ENCODE data around the gene BMP7. TPM values are rescaled to one million over a fixed set of nuclear protein-coding genes. Genes with fewer than 3 reads are reported as not detected.

Gene BMP7
- total and polyA plus RNA-seq, 9 of the 15 experiments (the other 6 are each of a cell fraction or from before 2014, with no cell fraction given) = 0.18 TPM; not detected in 8

- TF ChIP-seq SIN3A (IDR thresholded peaks at IDR 0.05; ENCODE audit: borderline replicate concordance in 2 of 2, control insufficient read depth in 1 of 2, low read depth in 2 of 2, low read length in 2 of 2) = no peak
- TF ChIP-seq MIER1 (IDR thresholded peaks at IDR 0.05; ENCODE audit: low read depth) = no peak
- peak; percentile 72; the same call in 1 of the 2 replicates for TF ChIP-seq ATF7 (IDR thresholded peaks at IDR 0.05)
- TF ChIP-seq ATF1 (CRISPR knock-in tag; IDR thresholded peaks at IDR 0.05) = no peak
- TF ChIP-seq ATF1 (tag; IDR thresholded peaks at IDR 0.05) = no peak
- TF ChIP-seq ZNF239 (CRISPR knock-in tag; IDR thresholded peaks at IDR 0.05) = peak; percentile 53; the same call in 1 of the 2 replicates
- peak; percentile 77 for TF ChIP-seq ATF4 (CRISPR knock-in tag; IDR thresholded peaks at IDR 0.05)
- no peak for TF ChIP-seq PRMT5 (CRISPR knock-in tag; IDR thresholded peaks at IDR 0.05)
- peak; percentile 100 for TF ChIP-seq ESRRA (IDR thresholded peaks at IDR 0.05; ENCODE audit: borderline replicate concordance, low read depth)
- peak; percentile 34; the same call in 1 of the 2 replicates for TF ChIP-seq JUND (IDR thresholded peaks at IDR 0.05; ENCODE audit: borderline replicate concordance, low read depth, low read length)
- TF ChIP-seq JUND (tag; IDR thresholded peaks at IDR 0.05; ENCODE audit: borderline replicate concordance, low read depth, low read length) = no peak
- no peak for TF ChIP-seq ZZZ3 (IDR thresholded peaks at IDR 0.05)
- peak; percentile 25; the same call in 1 of the 2 replicates for TF ChIP-seq NR2C1 (IDR thresholded peaks at IDR 0.05)
- peak; percentile 49; the same call in 1 of the 2 replicates for TF ChIP-seq NR2C1 (tag; IDR thresholded peaks at IDR 0.05)
- no peak for TF ChIP-seq ILK (tag; IDR thresholded peaks at IDR 0.05; ENCODE audit: borderline replicate concordance, low read depth)
- peak; percentile 62; the same call in 1 of the 2 replicates for TF ChIP-seq EP300 (IDR thresholded peaks at IDR 0.05; ENCODE audit: low read length)
- no peak for TF ChIP-seq TBL1XR1 (IDR thresholded peaks at IDR 0.05; ENCODE audit: low read length in 2 of 2)
- TF ChIP-seq RBM25 (IDR thresholded peaks at IDR 0.05; ENCODE audit: low read depth, low read length, severe bottlenecking) = peak; percentile 39
- TF ChIP-seq HES1 (IDR thresholded peaks at IDR 0.05; ENCODE audit: low read depth) = 0 out of 2 replicates have a peak, but pooled peaks have one; percentile 22
- TF ChIP-seq ZBTB11 (CRISPR knock-in tag; IDR thresholded peaks at IDR 0.05) = peak in 1 of 3 experiments; percentile 91; a peak in 2 of 6 replicates
- TF ChIP-seq GATAD2A (IDR thresholded peaks at IDR 0.05) = no peak
- 0 out of 2 replicates have a peak, but pooled peaks have one; percentile 30 for TF ChIP-seq CTBP1 (IDR thresholded peaks at IDR 0.05; ENCODE audit: borderline replicate concordance)
- TF ChIP-seq CHCHD3 (CRISPR knock-in tag; IDR thresholded peaks at IDR 0.05) = no peak
- no peak for TF ChIP-seq ELF2 (CRISPR knock-in tag; IDR thresholded peaks at IDR 0.05)
- no peak for TF ChIP-seq ZNF717 (CRISPR knock-in tag; IDR thresholded peaks at IDR 0.05)
Observed at GRCh38 chr20:57274846-57275245, 8.4 kb upstream of the BMP7 start (continued).

Measured in K562 (cell line).